Measurements from ENCODE around the gene LAMB4. TPM values are rescaled to one million over a fixed set of nuclear protein-coding genes. Genes with fewer than 3 reads are reported as not detected.

LAMB4 gene
- polyA plus RNA-seq, 1 donor: 0.42 TPM

DNA sequence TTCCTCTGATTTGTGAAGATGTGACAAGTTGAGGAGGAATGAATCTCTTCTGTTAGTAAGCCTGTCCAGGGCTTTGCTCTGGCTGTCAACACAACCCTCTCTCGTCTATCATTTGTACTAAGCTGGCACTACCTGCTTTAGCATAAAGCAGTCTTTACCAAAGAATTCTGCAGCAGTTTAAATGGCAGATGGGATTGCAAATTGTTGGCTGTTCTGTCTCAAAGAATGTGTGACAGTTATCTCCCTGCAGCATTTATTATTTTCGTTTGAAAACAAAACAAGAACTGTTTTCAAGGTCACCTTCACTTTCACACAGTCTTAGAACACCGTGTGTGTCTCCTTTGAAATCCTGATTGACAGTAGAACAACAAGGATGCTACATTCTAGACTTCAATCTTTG lies 122.4 kb downstream of the LAMB4 start:
- no peak for DNase-seq
- H3K9me3 ChIP-seq (ENCODE audit: control insufficient read depth, low read depth, low read length): no peaks in the 10 kb centered on the region
- H3K4me1 ChIP-seq (ENCODE audit: control insufficient read depth, insufficient read depth, low read length): peaks cover 65% of the 10 kb centered on the region
- H3K27ac ChIP-seq (ENCODE audit: low read length): peak overlapping the region; percentile 46
- H3K36me3 ChIP-seq (ENCODE audit: control insufficient read depth, insufficient read depth, low read length): no peaks in the 10 kb centered on the region
- no peaks in the 10 kb centered on the region for H3K27me3 ChIP-seq (ENCODE audit: control insufficient read depth, insufficient read depth, low read length)
- no peak overlapping the region for H3K4me3 ChIP-seq (ENCODE audit: low read length)
- WGBS (ENCODE audit: insufficient coverage, low lambda C conversion rate): no CpG with 5 or more reads among the region's 3 CpGs

DNA sequence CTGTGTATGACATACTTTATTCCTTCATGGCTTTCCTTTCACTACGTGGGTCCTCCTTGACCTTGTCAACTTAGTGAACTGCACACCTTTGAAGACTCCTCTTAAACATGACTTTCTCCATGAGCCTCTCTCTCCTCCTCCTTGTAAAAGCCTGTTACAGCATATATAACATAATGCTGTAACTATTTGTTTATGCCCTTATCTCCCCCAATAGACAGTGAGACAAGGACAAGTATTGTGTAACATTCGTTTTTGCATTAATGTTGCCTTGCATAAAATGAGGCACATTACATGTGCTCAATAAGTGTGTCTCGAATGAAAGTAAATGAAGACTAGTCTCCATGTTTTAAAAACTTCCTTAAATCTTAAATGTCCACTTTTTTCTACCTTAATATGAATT lies 122.9 kb downstream of the LAMB4 start:
- Histone ChIP-seq H3K4me1 (ENCODE audit: control insufficient read depth, insufficient read depth, low read length) (peaks cover 63% of the 10 kb centered on the region), H3K9me3 (ENCODE audit: control insufficient read depth, low read depth, low read length) (no peaks in the 10 kb centered on the region), H3K27me3 (ENCODE audit: control insufficient read depth, insufficient read depth, low read length) (no peaks in the 10 kb centered on the region), H3K27ac (ENCODE audit: low read length) (peak overlapping the region; percentile 46), H3K36me3 (ENCODE audit: control insufficient read depth, insufficient read depth, low read length) (no peaks in the 10 kb centered on the region), H3K4me3 (ENCODE audit: low read length) (no peak overlapping the region)
- 22% methylated on average over 2 of the region's 3 CpGs for WGBS (ENCODE audit: insufficient coverage, low lambda C conversion rate)
- DNase-seq: peak in 1 of 2 donors; percentile 72

- H3K27me3 ChIP-seq (ENCODE audit: control insufficient read depth, insufficient read depth, low read length): no peaks in the 10 kb centered on the region
- H3K36me3 ChIP-seq (ENCODE audit: control insufficient read depth, insufficient read depth, low read length): peaks cover 6% of the 10 kb centered on the region
- H3K9me3 ChIP-seq (ENCODE audit: control insufficient read depth, low read depth, low read length): no peaks in the 10 kb centered on the region
- peaks cover 59% of the 10 kb centered on the region for H3K4me1 ChIP-seq (ENCODE audit: control insufficient read depth, insufficient read depth, low read length)
- WGBS (ENCODE audit: insufficient coverage, low lambda C conversion rate): no CpG with 5 or more reads among the region's 13 CpGs
- peak; percentile 90 to 93 for DNase-seq
- peak overlapping the region; percentile 95 for H3K27ac ChIP-seq (ENCODE audit: low read length)
- peak overlapping the region; percentile 81 for H3K4me3 ChIP-seq (ENCODE audit: low read length)
Measured at GRCh38 chr7:108004220-108005142, 125.7 kb downstream of the LAMB4 start.

GRCh38 chr7:108003599-108003935 lies 126.6 kb downstream of the LAMB4 start:
- H3K4me3 ChIP-seq (ENCODE audit: low read length): peak overlapping the region; percentile 81
- H3K27ac ChIP-seq (ENCODE audit: low read length): peak overlapping the region; percentile 95
- peaks cover 10% of the 10 kb centered on the region for H3K36me3 ChIP-seq (ENCODE audit: control insufficient read depth, insufficient read depth, low read length)
- H3K9me3 ChIP-seq (ENCODE audit: control insufficient read depth, low read depth, low read length): no peaks in the 10 kb centered on the region
- no CpG with 5 or more reads among the region's 15 CpGs for WGBS (ENCODE audit: insufficient coverage, low lambda C conversion rate)
- peaks cover 55% of the 10 kb centered on the region for H3K4me1 ChIP-seq (ENCODE audit: control insufficient read depth, insufficient read depth, low read length)
- no peak for DNase-seq
- no peaks in the 10 kb centered on the region for H3K27me3 ChIP-seq (ENCODE audit: control insufficient read depth, insufficient read depth, low read length)

DNA sequence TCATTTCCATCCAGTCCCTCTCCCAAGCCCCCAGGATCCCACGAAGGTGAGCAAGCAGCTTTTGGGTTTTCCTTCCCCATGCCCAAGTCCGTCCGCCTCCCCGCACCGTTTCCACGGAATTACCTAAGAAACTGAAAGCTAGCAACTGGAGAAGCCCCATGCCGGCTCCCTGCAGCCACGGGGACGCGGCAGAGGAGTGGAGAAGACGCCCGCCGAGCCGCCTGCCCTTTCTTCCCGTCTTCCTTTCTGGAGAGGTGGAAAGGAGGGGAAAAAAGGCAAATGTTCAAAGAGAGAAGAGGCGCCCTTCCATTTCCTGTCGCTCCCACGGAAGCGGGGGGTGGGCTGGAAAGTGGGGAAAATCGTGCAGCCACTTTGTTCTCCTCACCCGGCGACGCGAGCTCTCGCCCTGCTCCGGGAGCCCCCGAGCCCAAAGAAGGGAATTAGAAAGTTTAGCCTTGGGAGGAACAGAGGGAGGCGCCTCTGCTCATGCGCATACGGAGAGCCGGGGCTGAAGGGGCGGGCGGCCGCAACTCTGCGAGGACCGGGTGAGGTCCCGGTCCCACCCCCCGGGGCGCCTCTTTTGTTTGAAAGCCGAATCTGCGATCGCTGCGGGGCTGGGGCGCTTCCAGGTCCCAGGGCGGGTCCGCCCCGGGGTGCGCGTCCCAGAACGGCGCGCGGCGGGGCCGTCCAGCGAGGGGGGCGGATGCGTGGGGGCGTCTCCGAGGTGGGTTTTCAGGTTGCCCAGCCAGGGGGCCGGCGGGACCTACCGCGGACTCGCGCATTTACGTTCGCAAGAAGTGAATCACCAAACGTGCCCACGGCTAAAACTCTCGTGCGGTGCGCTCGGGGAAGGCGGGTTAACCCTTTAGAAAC lies 127.2 kb downstream of the LAMB4 start, which contains the start of gene LAMB1:
Gene LAMB1, minus strand, starts transcription at position 436 of the 873 bp plus-strand sequence. Its CDS starts 276 bp downstream, at position 160.
- Histone ChIP-seq H3K4me3 (ENCODE audit: low read length) (peak within 1 kb of the TSS; percentile 81), H3K9me3 (ENCODE audit: control insufficient read depth, low read depth, low read length) (no peaks in the 10 kb centered on the region), H3K27me3 (ENCODE audit: control insufficient read depth, insufficient read depth, low read length) (no peaks in the 10 kb centered on the region), H3K36me3 (ENCODE audit: control insufficient read depth, insufficient read depth, low read length) (peaks cover 10% of the 10 kb centered on the region), H3K4me1 (ENCODE audit: control insufficient read depth, insufficient read depth, low read length) (peaks cover 51% of the 10 kb centered on the region), H3K27ac (ENCODE audit: low read length) (peak within 1 kb of the TSS; percentile 95)
- peak; percentile 29 to 77 for DNase-seq
- WGBS (ENCODE audit: insufficient coverage, low lambda C conversion rate): no CpG with 5 or more reads among the region's 75 CpGs

GRCh38 chr7:108001764-108002725 lies 128.1 kb downstream of the LAMB4 start:
- H3K36me3 ChIP-seq (ENCODE audit: control insufficient read depth, insufficient read depth, low read length): peaks cover 10% of the 10 kb centered on the region
- peak in 1 of 2 donors; percentile 68 for DNase-seq
- no peaks in the 10 kb centered on the region for H3K9me3 ChIP-seq (ENCODE audit: control insufficient read depth, low read depth, low read length)
- H3K27me3 ChIP-seq (ENCODE audit: control insufficient read depth, insufficient read depth, low read length): no peaks in the 10 kb centered on the region
- no CpG with 5 or more reads among the region's 75 CpGs for WGBS (ENCODE audit: insufficient coverage, low lambda C conversion rate)
- H3K27ac ChIP-seq (ENCODE audit: low read length): peak overlapping the region; percentile 95
- peak overlapping the region; percentile 81 for H3K4me3 ChIP-seq (ENCODE audit: low read length)
- peaks cover 44% of the 10 kb centered on the region for H3K4me1 ChIP-seq (ENCODE audit: control insufficient read depth, insufficient read depth, low read length)

GRCh38 chr7:108000875-108001763 lies 129.0 kb downstream of the LAMB4 start:
- H3K27me3 ChIP-seq (ENCODE audit: control insufficient read depth, insufficient read depth, low read length): no peaks in the 10 kb centered on the region
- DNase-seq: peak in 1 of 2 donors; percentile 68
- H3K27ac ChIP-seq (ENCODE audit: low read length): peak overlapping the region; percentile 95
- peaks cover 40% of the 10 kb centered on the region for H3K4me1 ChIP-seq (ENCODE audit: control insufficient read depth, insufficient read depth, low read length)
- H3K36me3 ChIP-seq (ENCODE audit: control insufficient read depth, insufficient read depth, low read length): peaks cover 14% of the 10 kb centered on the region
- no peaks in the 10 kb centered on the region for H3K9me3 ChIP-seq (ENCODE audit: control insufficient read depth, low read depth, low read length)
- peak overlapping the region; percentile 81 for H3K4me3 ChIP-seq (ENCODE audit: low read length)
- 27% methylated on average over 3 of the region's 37 CpGs for WGBS (ENCODE audit: insufficient coverage, low lambda C conversion rate)

DNA sequence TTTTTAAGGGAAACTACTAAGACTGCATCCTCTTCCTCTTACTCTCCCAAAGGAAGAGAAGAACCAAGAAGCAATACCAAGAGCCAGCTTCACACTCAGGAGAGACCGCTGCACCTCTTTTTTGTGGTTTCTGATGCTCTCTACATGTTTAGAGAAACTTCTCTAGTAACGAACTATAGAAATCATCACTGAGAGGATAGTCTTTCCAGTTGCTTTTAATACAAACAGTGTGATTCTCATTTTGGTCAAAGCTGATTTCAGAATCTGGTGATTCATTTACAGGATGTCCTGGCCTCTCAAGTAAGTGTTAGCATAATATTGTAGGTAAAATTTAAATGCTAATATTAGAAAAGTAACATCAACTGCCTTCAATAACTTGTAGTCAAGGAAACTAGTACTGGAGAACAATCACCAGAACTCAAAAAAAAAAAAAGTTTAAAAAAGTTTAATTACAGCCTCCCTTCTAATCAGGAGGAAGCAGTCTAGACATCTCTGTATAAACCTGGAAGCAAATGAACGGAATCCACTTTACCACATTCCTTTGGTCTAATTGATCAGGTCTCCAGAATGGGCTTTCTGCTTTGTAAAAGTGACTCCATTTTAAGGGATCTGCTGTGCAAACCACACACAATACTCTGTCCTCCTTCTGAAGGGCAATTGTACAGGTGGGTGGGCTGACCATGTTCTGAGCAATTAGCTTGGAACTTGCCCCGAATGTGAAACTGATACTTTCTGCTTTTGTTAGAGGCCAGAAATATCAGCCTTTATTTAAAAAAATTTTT lies 130.2 kb downstream of the LAMB4 start:
- H3K4me1 ChIP-seq (ENCODE audit: control insufficient read depth, insufficient read depth, low read length): peaks cover 40% of the 10 kb centered on the region
- H3K4me3 ChIP-seq (ENCODE audit: low read length): no peak overlapping the region
- H3K27ac ChIP-seq (ENCODE audit: low read length): no peak overlapping the region
- no peak for DNase-seq
- H3K9me3 ChIP-seq (ENCODE audit: control insufficient read depth, low read depth, low read length): no peaks in the 10 kb centered on the region
- peaks cover 14% of the 10 kb centered on the region for H3K36me3 ChIP-seq (ENCODE audit: control insufficient read depth, insufficient read depth, low read length)
- H3K27me3 ChIP-seq (ENCODE audit: control insufficient read depth, insufficient read depth, low read length): no peaks in the 10 kb centered on the region
- WGBS (ENCODE audit: insufficient coverage, low lambda C conversion rate): 60% methylated on average over 1 of the region's 4 CpGs
